HepG2 (cell line): ENCODE data around the gene FGFR3. TPM values are rescaled to one million over a fixed set of nuclear protein-coding genes. Genes with fewer than 3 reads are reported as not detected.
A peak's percentile ranks its signal among the peaks of the same experiment; 100 is the strongest.

Experiments used
- AKAP8 ChIP-seq: sonication (generic); formaldehyde crosslinking; IDR thresholded peaks from 2 replicates; pipeline ENCODE4 v1.5.1; 2020; ENCODE audit warnings: mild to moderate bottlenecking, missing genetic modification reagents
- ELF3 ChIP-seq: IDR thresholded peaks from 2 replicates; pipeline ENCODE4 v1.6.1; 2016; ENCODE audit warnings: missing genetic modification reagents, missing compliant biosample characterization
- ISX ChIP-seq: sonication (generic); formaldehyde crosslinking; conservative IDR thresholded peaks from 2 replicates; pipeline ENCODE4 v1.5.0; 2020; ENCODE audit warnings: missing genetic modification reagents
- MAFG ChIP-seq: sonication (generic); formaldehyde crosslinking; IDR thresholded peaks from 2 replicates; pipeline ENCODE4 v1.5.1; 2020; ENCODE audit warnings: mild to moderate bottlenecking, missing genetic modification reagents
- MEF2D ChIP-seq: sonication (generic); formaldehyde crosslinking; IDR thresholded peaks from 2 replicates; pipeline ENCODE4 v1.5.1; 2020; ENCODE audit warnings: mild to moderate bottlenecking, missing genetic modification reagents
- PCBP1 ChIP-seq: fragments of 200-400 bp; formaldehyde crosslinking; IDR thresholded peaks from 2 replicates; pipeline ENCODE4 v1.6.1; 2017; ENCODE audit warnings: mild to moderate bottlenecking, low read depth, low read length, borderline replicate concordance
- RAD21 ChIP-seq: fragments of 450-650 bp; formaldehyde crosslinking; IDR thresholded peaks from 2 replicates; pipeline ENCODE4 v1.5.0; 2020; ENCODE audit warnings: mild to moderate bottlenecking
- ZNF496 ChIP-seq: sonication (generic); formaldehyde crosslinking; IDR thresholded peaks from 2 replicates; pipeline ENCODE4 v1.8.1; 2023; ENCODE audit warnings: mild to moderate bottlenecking, moderate library complexity, missing genetic modification reagents; ENCODE audit not compliant: insufficient replicate concordance
- polyA plus RNA-seq, 8 experiments: library from polyadenylated mRNA; depleted of rRNA in 3 of 8; stranded (reverse) in 7 of 8; unstranded in 1 of 8; fragments of >200 nt; fragmentation: Illumina TruSeq in 4 of 8; extraction: Trizol in 4 of 8; gene quantifications; 2 replicates each; pipeline versions ENCODE4 v1.2.1 to v1.2.3, GENCODE V29; 2011 to 2016; ENCODE audit warnings: low read depth in 4 of 8, missing spikeins in 1 of 8, mixed read lengths in 1 of 8; ENCODE audit not compliant: insufficient read depth in 1 of 8
- total RNA-seq, 5 experiments: library from RNA; depleted of rRNA; stranded (reverse); fragments of >200 nt; fragmentation: Illumina TruSeq; extraction: Trizol; gene quantifications; 2 replicates each; pipeline ENCODE4 v1.2.3, GENCODE V29; 2016; ENCODE audit warnings: low read depth in 1 of 5
- TF ChIP-seq, protein P1 (sequence below): sonication (generic); formaldehyde crosslinking; IDR thresholded peaks from 2 replicates; pipeline ENCODE4 v1.5.1; 2020; ENCODE audit warnings: missing genetic modification reagents, mild to moderate bottlenecking, borderline replicate concordance
- TF ChIP-seq, protein P2 (sequence below): sonication (generic); formaldehyde crosslinking; IDR thresholded peaks from 2 replicates; pipeline ENCODE4 v1.5.1; 2020; ENCODE audit warnings: missing genetic modification reagents, mild to moderate bottlenecking, borderline replicate concordance

FGFR3 gene
- total and polyA plus RNA-seq, 2 of the 13 experiments (the other 11 are each of a cell fraction or from before 2014, with no cell fraction given), result 103 to 109 TPM

DNA sequence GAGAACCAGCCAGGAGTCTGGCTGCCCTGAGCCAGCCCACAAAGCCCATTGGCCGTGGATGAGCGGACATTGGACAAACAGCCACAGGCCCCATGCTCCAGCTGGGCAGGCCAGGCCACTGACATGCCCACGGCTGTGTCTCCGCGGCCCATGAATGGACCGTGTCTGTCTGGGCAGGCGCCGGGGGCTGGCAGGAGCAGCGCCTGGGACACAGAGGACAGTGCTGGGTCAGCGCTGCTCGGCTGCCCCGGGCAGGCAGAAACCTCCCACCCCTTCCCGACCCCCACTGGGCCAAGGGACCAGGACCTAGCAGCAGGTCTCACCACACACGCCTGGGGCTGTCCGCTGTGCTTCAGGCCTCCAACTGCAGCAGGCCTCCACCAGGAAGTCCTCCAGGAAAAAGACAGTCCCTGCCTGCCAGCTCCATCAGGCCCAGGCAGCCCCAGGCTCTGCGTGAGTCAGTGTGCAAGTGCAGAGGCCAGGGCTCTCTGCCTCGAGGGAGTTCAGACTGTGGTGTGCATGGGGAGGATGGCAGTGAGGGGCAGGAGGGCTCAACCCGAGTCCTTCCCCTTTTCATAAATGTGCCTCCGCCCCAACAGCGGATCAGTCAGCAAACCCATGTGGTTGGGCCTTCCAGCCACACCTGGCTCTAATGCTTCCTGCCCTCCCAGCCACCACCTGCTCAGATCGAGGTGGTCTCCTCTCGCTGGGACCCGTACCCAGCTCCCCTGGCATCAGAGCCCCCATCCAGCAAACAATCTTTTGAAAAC lies 17.2 kb upstream of the FGFR3 start (continued):
- TF ChIP-seq RAD21 (0 out of 2 replicates have a peak, but pooled peaks have one; percentile 7), ISX (CRISPR knock-in tag) (no peak), AKAP8 (CRISPR knock-in tag) (peak; percentile 75; the same call in 1 of the 2 replicates), ELF3 (CRISPR knock-in tag) (peak; percentile 84), ZNF496 (no peak), MAFG (no peak), PCBP1 (no peak), MEF2D (CRISPR knock-in tag) (0 out of 2 replicates have a peak, but pooled peaks have one; percentile 21)
- TF ChIP-seq, protein P1, sequence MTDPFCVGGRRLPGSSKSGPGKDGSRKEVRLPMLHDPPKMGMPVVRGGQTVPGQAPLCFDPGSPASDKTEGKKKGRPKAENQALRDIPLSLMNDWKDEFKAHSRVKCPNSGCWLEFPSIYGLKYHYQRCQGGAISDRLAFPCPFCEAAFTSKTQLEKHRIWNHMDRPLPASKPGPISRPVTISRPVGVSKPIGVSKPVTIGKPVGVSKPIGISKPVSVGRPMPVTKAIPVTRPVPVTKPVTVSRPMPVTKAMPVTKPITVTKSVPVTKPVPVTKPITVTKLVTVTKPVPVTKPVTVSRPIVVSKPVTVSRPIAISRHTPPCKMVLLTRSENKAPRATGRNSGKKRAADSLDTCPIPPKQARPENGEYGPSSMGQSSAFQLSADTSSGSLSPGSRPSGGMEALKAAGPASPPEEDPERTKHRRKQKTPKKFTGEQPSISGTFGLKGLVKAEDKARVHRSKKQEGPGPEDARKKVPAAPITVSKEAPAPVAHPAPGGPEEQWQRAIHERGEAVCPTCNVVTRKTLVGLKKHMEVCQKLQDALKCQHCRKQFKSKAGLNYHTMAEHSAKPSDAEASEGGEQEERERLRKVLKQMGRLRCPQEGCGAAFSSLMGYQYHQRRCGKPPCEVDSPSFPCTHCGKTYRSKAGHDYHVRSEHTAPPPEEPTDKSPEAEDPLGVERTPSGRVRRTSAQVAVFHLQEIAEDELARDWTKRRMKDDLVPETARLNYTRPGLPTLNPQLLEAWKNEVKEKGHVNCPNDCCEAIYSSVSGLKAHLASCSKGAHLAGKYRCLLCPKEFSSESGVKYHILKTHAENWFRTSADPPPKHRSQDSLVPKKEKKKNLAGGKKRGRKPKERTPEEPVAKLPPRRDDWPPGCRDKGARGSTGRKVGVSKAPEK (CRISPR knock-in tag), result no peak
- TF ChIP-seq, protein P2, sequence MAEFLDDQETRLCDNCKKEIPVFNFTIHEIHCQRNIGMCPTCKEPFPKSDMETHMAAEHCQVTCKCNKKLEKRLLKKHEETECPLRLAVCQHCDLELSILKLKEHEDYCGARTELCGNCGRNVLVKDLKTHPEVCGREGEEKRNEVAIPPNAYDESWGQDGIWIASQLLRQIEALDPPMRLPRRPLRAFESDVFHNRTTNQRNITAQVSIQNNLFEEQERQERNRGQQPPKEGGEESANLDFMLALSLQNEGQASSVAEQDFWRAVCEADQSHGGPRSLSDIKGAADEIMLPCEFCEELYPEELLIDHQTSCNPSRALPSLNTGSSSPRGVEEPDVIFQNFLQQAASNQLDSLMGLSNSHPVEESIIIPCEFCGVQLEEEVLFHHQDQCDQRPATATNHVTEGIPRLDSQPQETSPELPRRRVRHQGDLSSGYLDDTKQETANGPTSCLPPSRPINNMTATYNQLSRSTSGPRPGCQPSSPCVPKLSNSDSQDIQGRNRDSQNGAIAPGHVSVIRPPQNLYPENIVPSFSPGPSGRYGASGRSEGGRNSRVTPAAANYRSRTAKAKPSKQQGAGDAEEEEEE, result 0 out of 2 replicates have a peak, but pooled peaks have one; percentile 41
